HepG2 (cell line): ENCODE results near the gene EFCAB14. TPM values are rescaled to one million over a fixed set of nuclear protein-coding genes. Genes with fewer than 3 reads are reported as not detected.

Experiments used
- ATAC-seq: fragments of 200-7000 bp; cut with Tn5 transposase; 3 replicates; pipeline ENCODE4 v1.9.1; 2020; ENCODE audit warnings: mild to moderate bottlenecking, moderate library complexity
- BruUV-seq: library from RNA; stranded (reverse); fragments of 400-500 nt; replicated peaks from 2 replicates; lab custom pipeline; 2021; lab: Mats Ljungman, UMichigan
- CTCF ChIA-PET: fragments of 300-600 bp; formaldehyde crosslinking; extraction: SDS; loops from one replicate; lab custom pipeline; 2021; ENCODE audit warnings: low total read pairs, inconsistent platforms, low intra/inter-chr PET ratio; lab: Yijun Ruan, JAX
- POLR2A ChIA-PET: fragments of 350-600 bp; sonication (Branson Sonifier 250); formaldehyde crosslinking; loops from one replicate; lab custom pipeline; 2020; ENCODE audit warnings: antibody characterized with exemption, inconsistent platforms; lab: Yijun Ruan, JAX
- DNase-seq: peaks from one replicate; pipeline ENCODE4 v3.0.0-alpha.2; 2015; ENCODE audit warnings: low spot score
- FAIRE-seq: peaks from 3 replicates; lab custom pipeline; 2011; peaks lifted over from hg19 to GRCh38; lab: Jason Lieb, UNC
- H2AFZ ChIP-seq: one replicate; pipeline ENCODE4 v1.6.1; 2011; ENCODE audit warnings: low read length, inconsistent platforms
- H3K27ac ChIP-seq: fragments of 300-600 bp; 3 replicates; pipeline ENCODE4 v1.8.0; 2011; ENCODE audit warnings: mixed run types, mild to moderate bottlenecking, mixed read lengths, low read length, inconsistent platforms; ENCODE audit not compliant: insufficient read depth; ENCODE audit errors: extremely low read length
- H3K27me3 ChIP-seq, 2 experiments: fragments of 200-600 bp in 1 of 2; 2 replicates in 1 of 2; 3 replicates in 1 of 2; pipeline versions ENCODE4 v1.6.0 to v1.8.0; 2011; ENCODE audit warnings: low read length in 2 of 2, mild to moderate bottlenecking in 2 of 2, moderate library complexity in 2 of 2, inconsistent platforms in 1 of 2; ENCODE audit not compliant: insufficient read depth in 2 of 2, control insufficient read depth in 1 of 2
- H3K36me3 ChIP-seq, 2 experiments: fragments of 200-600 bp in 1 of 2; replicated peaks in 1 of 2; 2 replicates in 1 of 2; 3 replicates in 1 of 2; pipeline versions ENCODE4 v1.5.1 to v1.8.0; 2011; ENCODE audit warnings: low read length in 2 of 2, inconsistent platforms in 1 of 2; ENCODE audit not compliant: insufficient read depth in 2 of 2, control insufficient read depth in 1 of 2
- H3K4me1 ChIP-seq: 2 replicates; pipeline ENCODE4 v1.5.1; 2012; ENCODE audit warnings: low read length, inconsistent platforms; ENCODE audit not compliant: insufficient read depth
- H3K4me2 ChIP-seq: 2 replicates; pipeline ENCODE4 v1.6.0; 2011; ENCODE audit warnings: low read depth, low read length, inconsistent platforms
- H3K4me3 ChIP-seq, 3 experiments: fragments of 200-600 bp in 1 of 3; sonication (generic), shearing (Covaris generic) in 1 of 3; replicated peaks in 1 of 3; 2 replicates each; pipeline ENCODE4 v1.5.1; 2011 to 2016; ENCODE audit warnings: low read length in 3 of 3, inconsistent platforms in 2 of 3, low read depth in 2 of 3, mild to moderate bottlenecking in 2 of 3, control low read depth in 1 of 3, mixed read lengths in 1 of 3; ENCODE audit not compliant: insufficient read depth in 1 of 3
- H3K79me2 ChIP-seq: one replicate; pipeline ENCODE4 v1.6.1; 2011; ENCODE audit warnings: low read length, inconsistent platforms; ENCODE audit not compliant: insufficient read depth
- H3K9ac ChIP-seq: 2 replicates; pipeline ENCODE4 v1.6.0; 2011; ENCODE audit warnings: mild to moderate bottlenecking, low read depth, low read length, inconsistent platforms; ENCODE audit not compliant: insufficient read depth
- H3K9me3 ChIP-seq: 2 replicates; pipeline ENCODE4 v1.5.1; 2012; ENCODE audit warnings: mild to moderate bottlenecking, low read length
- H4K20me1 ChIP-seq: 2 replicates; pipeline ENCODE4 v1.6.0; 2011; ENCODE audit warnings: inconsistent platforms, mild to moderate bottlenecking, low read length, moderate library complexity; ENCODE audit not compliant: insufficient read depth
- GPN1 ChIP-seq: sonication (generic); formaldehyde crosslinking; IDR thresholded peaks from 2 replicates; pipeline ENCODE4 v1.5.1; 2020; ENCODE audit warnings: missing genetic modification reagents, borderline replicate concordance
- KDM2A ChIP-seq: sonication (generic); formaldehyde crosslinking; IDR thresholded peaks from 2 replicates; pipeline ENCODE4 v1.4.0; 2020; ENCODE audit warnings: low read depth, missing genetic modification reagents, borderline replicate concordance
- MEIS1 ChIP-seq: sonication (generic); formaldehyde crosslinking; IDR thresholded peaks from 2 replicates; pipeline ENCODE4 v1.9.0; 2021; ENCODE audit warnings: mild to moderate bottlenecking, missing genetic modification reagents, moderate library complexity, borderline replicate concordance
- SOX5 ChIP-seq: IDR thresholded peaks from 2 replicates; pipeline ENCODE4 v1.6.1; 2016; ENCODE audit warnings: borderline replicate concordance
- TBL1XR1 ChIP-seq: fragments of 150-350 bp; IDR thresholded peaks from 2 replicates; pipeline ENCODE4 v1.6.1; 2014; ENCODE audit warnings: borderline replicate concordance, low read length; ENCODE audit not compliant: partially characterized antibody
- TEAD3 ChIP-seq: optimal IDR thresholded peaks from 2 replicates; pipeline ENCODE3; 2016; ENCODE audit warnings: borderline replicate concordance
- WGBS: methylation state at CpG from one replicate; pipeline ENCODE4 v1.1.6; 2017; ENCODE audit warnings: low lambda C conversion rate; 5-methylcytosine and 5-hydroxymethylcytosine counted together
- in situ Hi-C: cut with HindIII; loops from 2 replicates; pipeline ENCODE4 v1.10.0; 2017; ENCODE audit warnings: low pct_unique_long_range_greater_than_20kb; ENCODE audit not compliant: extremely low pct_ligation_motif_present
- intact Hi-C: fragments of 100-400 bp; cut with micrococcal nuclease; formaldehyde crosslinking; loops from one replicate; pipeline ENCODE4 v1.10.0; 2022; ENCODE audit not compliant: unreplicated experiment
- polyA plus RNA-seq, 8 experiments: library from polyadenylated mRNA; depleted of rRNA in 3 of 8; stranded (reverse) in 7 of 8; unstranded in 1 of 8; fragments of >200 nt; fragmentation: Illumina TruSeq in 4 of 8; extraction: Trizol in 4 of 8; gene quantifications; 2 replicates each; pipeline versions ENCODE4 v1.2.1 to v1.2.3, GENCODE V29; 2011 to 2016; ENCODE audit warnings: low read depth in 4 of 8, missing spikeins in 1 of 8, mixed read lengths in 1 of 8; ENCODE audit not compliant: insufficient read depth in 1 of 8
- total RNA-seq, 5 experiments: library from RNA; depleted of rRNA; stranded (reverse); fragments of >200 nt; fragmentation: Illumina TruSeq; extraction: Trizol; gene quantifications; 2 replicates each; pipeline ENCODE4 v1.2.3, GENCODE V29; 2016; ENCODE audit warnings: low read depth in 1 of 5
- TF ChIP-seq, protein P1 (sequence below): sonication (generic); formaldehyde crosslinking; IDR thresholded peaks from 2 replicates; pipeline ENCODE4 v1.8.0; 2022; ENCODE audit warnings: mild to moderate bottlenecking, missing genetic modification reagents, moderate library complexity

Gene EFCAB14
- total and polyA plus RNA-seq, 2 of the 13 experiments (the other 11 are each of a cell fraction or from before 2014, with no cell fraction given): 13.4 to 17.9 TPM

GRCh38 chr1:46691997-46692790 is 26.7 kb downstream of the EFCAB14 start:
- FAIRE-seq (no peak), DNase-seq (no peak), ATAC-seq (peak; percentile 65; the same call in 2 of the 3 replicates)
- H3K27ac ChIP-seq: no peak overlapping the region
- no peaks in the 10 kb centered on the region for H4K20me1 ChIP-seq
- no peak overlapping the region for H3K4me3 ChIP-seq
- in situ Hi-C loops (no loop called here), intact Hi-C loops (no loop called here)
- 83% methylated on average over 6 of the region's 6 CpGs for WGBS
- no peak overlapping the region for H3K9ac ChIP-seq
- no peak overlapping the region for H2AFZ ChIP-seq
- no peak overlapping the region for H3K4me2 ChIP-seq
- no TSS peak for BruUV-seq
- no peaks in the 10 kb centered on the region for H3K9me3 ChIP-seq
- no peaks in the 10 kb centered on the region for H3K27me3 ChIP-seq
- TF ChIP-seq GPN1 (no peak), MEIS1 (CRISPR knock-in tag) (no peak), TEAD3 (CRISPR knock-in tag) (peak; percentile 80), SOX5 (CRISPR knock-in tag) (no peak)
- peaks cover 16 to 72% of the 10 kb centered on the region in 2 experiments for H3K36me3 ChIP-seq
- ChIA-PET POLR2A (no interaction called here), CTCF (no interaction called here)
- H3K79me2 ChIP-seq: no peaks in the 10 kb centered on the region
- 0 out of 2 replicates have a peak, but pooled peaks cover 11% of the 10 kb centered on the region for H3K4me1 ChIP-seq

- H3K36me3 ChIP-seq: peaks cover 15 to 74% of the 10 kb centered on the region in 2 experiments
- no peak overlapping the region for H2AFZ ChIP-seq
- no peak overlapping the region for H3K27ac ChIP-seq
- no TSS peak for BruUV-seq
- no peak overlapping the region for H3K9ac ChIP-seq
- no peaks in the 10 kb centered on the region for H4K20me1 ChIP-seq
- no peaks in the 10 kb centered on the region for H3K79me2 ChIP-seq
- H3K4me3 ChIP-seq: no peak overlapping the region
- no peak for ATAC-seq
- FAIRE-seq: no peak
- 0 out of 2 replicates have a peak, but pooled peaks cover 11% of the 10 kb centered on the region for H3K4me1 ChIP-seq
- H3K9me3 ChIP-seq: no peaks in the 10 kb centered on the region
- CTCF ChIA-PET: no interaction called here
- intact Hi-C loops (no loop called here), in situ Hi-C loops (no loop called here)
- no peaks in the 10 kb centered on the region for H3K27me3 ChIP-seq
- POLR2A ChIA-PET: no interaction called here
- WGBS: 95% methylated on average over 2 of the region's 2 CpGs
- no peak overlapping the region for H3K4me2 ChIP-seq
- TF ChIP-seq, protein P1, sequence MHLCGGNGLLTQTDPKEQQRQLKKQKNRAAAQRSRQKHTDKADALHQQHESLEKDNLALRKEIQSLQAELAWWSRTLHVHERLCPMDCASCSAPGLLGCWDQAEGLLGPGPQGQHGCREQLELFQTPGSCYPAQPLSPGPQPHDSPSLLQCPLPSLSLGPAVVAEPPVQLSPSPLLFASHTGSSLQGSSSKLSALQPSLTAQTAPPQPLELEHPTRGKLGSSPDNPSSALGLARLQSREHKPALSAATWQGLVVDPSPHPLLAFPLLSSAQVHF (CRISPR knock-in tag): no peak
- TF ChIP-seq KDM2A (CRISPR knock-in tag) (no peak), TBL1XR1 (no peak)
- no peak for DNase-seq
Measured at GRCh38 chr1:46690931-46691421, 27.9 kb downstream of the EFCAB14 start.
